HG03066 (cell line): Measurements from ENCODE around the gene UTP11.
"Not testable (repeated sequence)": the region's sequence is repeated elsewhere in the genome, so short reads cannot be mapped to it uniquely, and the experiment has no call there.

Experiments
- ATAC-seq: cut with Tn5 transposase; IDR thresholded peaks from one replicate; pipeline ENCODE4 v1.9.1; 2021; ENCODE audit warnings: low read depth; ENCODE audit not compliant: unreplicated experiment

Gene UTP11

GRCh38 chr1:38027201-38028104, 14.9 kb downstream of the UTP11 start:
- no peak for ATAC-seq

- peak; percentile 80 for ATAC-seq
Observed at GRCh38 chr1:38028105-38028591, 15.6 kb downstream of the UTP11 start.

DNA sequence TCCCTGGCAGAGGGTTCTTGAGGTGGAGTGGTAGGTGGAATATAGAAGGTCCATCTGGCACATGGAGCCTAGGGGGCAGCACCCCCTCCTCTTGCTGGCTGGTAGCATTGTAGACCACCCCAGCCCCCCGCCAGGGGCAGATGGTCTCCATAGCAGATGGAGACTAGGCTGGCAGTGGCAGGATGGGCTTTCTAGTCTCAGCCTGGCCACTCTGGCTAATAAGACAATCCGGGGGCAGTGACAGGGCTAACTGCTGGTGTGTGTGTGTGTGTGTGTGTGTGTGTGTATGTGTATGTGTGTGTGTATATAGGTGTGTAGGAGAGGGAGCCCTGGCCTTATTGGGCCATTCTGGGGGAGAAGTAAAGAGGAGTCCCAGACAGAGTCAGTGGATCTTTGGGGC, 16.1 kb downstream of the UTP11 start:
- ATAC-seq = no peak

GRCh38 chr1:38029081-38029681, 16.6 kb downstream of the UTP11 start:
- ATAC-seq = no peak

DNA sequence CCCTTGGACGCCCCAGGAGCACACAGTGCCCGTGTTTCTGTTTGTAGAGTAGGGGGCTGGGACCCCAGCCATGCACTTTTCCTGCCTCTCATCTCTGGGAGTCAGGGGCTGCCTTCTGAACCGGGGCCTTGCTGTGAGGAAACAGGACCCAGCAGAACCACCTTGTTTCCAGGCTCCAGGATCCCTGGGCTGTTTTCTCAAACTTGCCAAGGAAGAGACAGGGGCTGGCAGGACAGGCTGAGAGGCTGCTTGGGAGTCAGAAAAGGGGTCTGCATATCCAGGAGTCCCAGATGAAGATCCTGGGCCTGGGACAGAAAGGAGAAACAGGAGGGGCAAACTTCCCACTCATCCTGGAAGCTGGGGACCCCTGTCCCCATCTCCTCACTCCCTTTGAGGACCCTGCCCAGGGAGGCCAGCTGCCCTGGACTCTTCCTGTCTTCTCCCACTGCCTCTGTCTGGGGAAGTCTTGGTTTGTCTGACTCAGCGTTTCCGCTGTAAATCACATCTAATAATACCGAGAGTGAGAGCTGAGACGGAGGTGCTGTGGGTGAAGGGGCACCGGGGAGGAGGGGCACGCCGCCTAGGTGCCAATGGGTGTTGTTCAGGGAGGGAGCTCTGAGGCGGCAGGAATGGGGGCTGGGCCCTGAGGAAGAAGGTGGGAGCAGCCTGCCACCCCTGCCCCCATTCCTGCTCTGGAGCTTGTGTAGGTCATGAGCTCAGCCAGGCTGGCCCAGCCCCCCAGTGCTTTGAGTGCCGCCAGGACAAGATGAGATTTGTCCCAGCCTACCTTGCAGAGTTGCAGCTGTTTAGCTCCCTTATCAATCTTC, 17.4 kb downstream of the UTP11 start:
- ATAC-seq = no peak

GRCh38 chr1:38030596-38031512, 18.3 kb downstream of the UTP11 start:
- no peak for ATAC-seq

DNA sequence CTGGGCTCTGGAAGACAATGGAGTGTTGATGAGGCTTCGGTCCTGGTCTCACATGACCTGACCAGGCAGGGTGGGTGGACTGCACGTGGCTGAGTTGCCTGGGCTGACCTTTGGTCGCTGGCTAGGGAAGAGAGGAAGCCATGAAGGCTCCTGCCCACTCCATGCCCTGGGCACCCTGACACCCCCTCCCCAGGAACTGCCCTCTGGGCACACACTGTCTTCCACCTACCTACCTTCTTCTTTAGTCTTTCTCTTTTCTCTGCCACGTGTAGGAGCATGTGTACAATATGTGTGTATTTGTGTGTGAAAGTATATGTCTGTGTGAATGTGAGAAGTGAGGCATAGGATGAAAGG, 19.0 kb downstream of the UTP11 start:
- ATAC-seq = no peak

- not testable (repeated sequence) for ATAC-seq
Observed at GRCh38 chr1:38032992-38033391, 20.5 kb downstream of the UTP11 start.

DNA sequence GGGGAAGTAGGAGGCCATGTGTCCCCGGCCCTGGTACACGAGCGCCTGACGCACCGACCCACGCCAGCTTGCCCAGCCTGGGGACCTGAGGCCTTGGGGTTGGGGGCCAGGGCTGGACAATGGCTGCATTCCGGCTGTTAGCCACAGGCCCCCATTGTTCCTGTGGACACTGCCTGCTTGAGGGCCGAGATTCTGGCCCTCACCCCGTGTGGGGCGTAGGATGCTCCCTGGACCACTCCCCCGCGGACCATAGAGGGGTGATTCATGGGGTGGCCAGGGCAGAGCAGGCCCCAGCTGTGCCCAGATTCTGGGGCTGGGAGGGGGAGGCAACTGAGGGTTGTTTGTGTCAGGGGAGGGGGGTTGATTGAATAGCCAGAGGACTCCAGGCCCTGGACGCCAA, 22.3 kb downstream of the UTP11 start:
- no peak for ATAC-seq

- ATAC-seq = no peak
Observed at GRCh38 chr1:38037221-38037939, 24.8 kb downstream of the UTP11 start.

DNA sequence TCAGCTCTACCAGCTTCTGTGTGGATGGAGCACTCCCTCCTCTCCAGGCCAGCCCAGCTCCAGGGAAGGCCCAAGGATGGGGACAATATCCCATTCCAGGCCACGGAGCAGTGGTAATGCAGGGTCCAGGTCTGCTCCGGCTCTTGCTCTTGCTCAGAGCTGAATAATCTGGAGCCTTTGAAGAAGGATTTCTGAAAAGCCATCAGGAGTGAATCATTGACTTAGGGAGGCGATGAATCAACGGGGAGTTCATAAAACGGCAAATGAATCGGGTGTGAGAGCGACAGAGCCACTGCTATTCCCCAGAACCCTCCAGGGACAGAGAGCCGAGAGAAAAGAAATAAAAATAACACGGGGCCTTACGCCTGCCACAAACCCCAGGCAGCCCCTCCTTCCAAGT, 26.3 kb downstream of the UTP11 start:
- ATAC-seq = no peak

DNA sequence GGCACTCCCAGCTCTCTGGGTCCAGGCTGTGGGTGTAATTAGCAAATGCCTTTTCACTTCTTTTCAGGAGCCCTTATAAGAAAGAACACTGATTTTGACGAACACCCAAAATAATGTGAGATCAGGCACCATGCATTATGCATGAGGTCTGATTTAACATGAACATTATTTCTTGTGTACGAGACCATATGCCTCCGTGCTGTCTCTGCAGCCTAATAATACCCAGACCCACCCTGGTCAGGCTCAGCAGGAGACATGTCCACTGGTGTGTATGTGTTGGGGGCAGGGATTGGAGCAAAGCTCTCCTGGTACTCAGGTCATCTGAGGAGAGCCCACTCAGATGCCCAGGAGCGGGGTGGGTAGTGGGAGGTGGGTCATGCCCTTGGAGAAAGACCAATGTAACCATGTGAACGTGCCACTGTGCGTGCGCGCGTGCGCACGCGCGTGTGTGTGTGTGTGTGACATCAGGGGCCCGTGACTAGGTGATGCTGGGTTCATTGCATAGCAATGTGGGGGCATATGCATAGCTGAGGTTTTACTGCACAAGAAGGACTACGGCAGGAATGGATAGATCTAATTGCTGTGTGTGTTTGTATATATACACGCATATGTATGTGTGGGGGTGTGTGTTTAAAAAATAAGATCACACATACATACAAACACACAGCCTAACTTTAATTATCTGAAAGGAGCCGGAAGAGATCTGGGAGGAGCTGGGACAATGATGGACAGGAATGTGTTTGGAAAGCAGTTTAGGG, 27.0 kb downstream of the UTP11 start:
- no peak for ATAC-seq

- ATAC-seq = no peak
Observed at GRCh38 chr1:38041936-38042834, 29.7 kb downstream of the UTP11 start.

DNA sequence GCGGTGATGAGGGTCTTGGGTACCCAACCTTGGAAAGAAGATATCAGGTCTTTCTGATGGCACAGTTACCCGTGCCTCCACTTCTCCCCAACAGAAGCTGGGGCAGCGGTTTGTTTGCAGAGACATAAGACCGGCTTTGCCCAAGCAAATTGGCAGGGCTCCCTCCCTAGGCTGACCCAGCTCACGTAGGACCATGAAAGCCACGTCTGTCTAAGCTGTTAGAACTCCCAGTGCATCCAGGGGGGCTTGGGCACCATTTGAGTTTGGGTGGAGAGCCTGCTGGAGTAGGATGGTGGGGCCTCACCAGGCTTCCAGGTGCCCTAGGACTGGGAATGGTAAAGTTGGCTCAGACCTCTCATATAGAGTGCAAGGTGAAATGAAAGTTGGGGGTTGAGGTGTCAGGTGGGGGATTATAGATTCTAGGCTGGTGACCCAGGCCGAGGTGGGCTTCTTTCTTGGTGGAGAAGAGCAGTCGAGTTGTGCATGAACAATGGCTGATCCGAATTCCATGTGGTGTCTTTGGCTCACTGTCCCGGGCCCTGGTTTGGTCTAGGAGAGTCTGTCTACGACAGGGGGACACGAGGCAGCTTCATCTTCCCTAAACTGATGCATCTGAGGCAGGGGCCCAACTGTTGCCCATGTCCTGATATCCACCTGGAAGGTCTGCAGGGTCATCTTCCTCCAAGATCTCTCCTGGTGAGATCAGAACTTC, 30.7 kb downstream of the UTP11 start:
- ATAC-seq = no peak

GRCh38 chr1:38044221-38045215, 32.0 kb downstream of the UTP11 start:
- no peak for ATAC-seq
